Measurements from ENCODE around the gene STX12. TPM values are rescaled to one million over a fixed set of nuclear protein-coding genes. Genes with fewer than 3 reads are reported as not detected.
A peak's percentile ranks its signal among the peaks of the same experiment; 100 is the strongest.
"Not testable (repeated sequence)": the region's sequence is repeated elsewhere in the genome, so short reads cannot be mapped to it uniquely, and the experiment has no call there.

STX12 gene
- total RNA-seq, 1 donor from 2014 or later, result 23.7 TPM

DNA sequence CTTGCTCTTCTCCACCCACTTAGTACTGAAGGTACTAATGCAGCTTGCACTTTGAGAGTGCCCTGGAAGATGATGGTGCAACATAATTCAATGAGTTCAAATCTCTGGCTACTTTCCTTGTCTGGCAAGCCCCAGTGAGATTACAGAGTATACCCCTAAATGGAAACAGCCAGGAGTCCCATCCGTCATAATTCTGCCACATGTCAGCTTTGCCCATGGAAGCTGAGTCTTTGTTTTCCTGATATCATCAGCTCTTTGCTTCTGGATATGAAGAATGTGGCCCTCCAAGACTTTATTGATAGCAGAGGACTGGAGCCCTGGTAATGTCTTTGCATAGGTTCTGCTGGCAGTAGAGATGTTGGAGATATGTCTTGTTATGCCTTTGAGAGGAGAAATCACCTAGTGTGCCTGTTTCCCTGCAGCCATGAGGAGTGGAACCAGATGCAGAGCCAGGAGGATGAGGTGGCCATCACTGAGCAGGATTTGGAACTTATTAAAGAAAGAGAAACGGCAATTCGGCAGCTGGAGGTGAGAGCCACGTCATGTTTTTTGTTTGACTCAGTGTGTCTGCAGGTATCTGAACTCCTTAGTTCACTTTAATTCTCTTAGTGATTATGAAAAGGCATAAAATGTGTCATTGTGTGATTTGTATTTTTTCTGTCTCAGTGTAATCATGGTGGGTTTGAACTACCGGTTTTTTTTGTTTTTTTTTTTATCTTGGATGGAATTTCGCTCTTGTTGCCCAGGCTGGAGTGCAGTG lies 38.9 kb downstream of the STX12 start:
- ATAC-seq (no peak), DNase-seq (no peak)
- intact Hi-C loops (cut with micrococcal nuclease), result no loop called here

DNA sequence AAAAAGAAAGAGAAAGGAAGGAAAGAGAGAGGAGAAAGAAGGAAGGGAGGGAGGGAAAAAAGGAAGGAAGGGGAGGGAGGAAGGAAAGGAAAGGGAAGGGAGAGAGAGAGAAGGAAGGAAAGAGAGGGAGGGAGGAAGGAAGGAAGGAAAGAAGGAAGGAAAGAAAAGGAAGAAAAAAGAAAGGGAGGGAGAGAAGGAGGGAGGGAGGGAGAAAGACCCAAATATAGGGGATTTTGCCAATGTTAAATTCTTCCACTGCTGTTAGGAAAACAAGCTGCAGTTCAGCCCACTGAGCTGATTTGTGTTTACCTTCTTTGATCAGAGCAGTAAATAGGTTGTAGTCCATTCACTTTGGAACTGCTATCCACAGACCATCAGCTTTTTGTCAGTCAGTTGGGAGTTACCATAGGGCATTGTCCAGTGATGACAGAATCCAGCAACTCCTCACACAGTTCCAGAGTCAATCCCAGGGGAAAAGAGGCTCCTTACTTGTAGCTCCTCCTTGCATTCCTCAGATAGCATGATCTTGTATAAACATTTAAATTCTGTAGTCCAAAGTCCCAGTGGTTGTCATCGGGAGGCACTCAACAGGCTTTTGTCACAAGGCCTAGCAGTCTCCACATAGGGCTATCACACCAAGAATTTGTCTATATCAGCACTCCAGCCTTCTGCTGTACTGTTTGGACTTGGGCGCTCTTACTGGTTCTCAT lies 44.1 kb downstream of the STX12 start:
- intact Hi-C loops (cut with micrococcal nuclease), result no loop called here
- ATAC-seq (peak; percentile 90), DNase-seq (no peak)

DNA sequence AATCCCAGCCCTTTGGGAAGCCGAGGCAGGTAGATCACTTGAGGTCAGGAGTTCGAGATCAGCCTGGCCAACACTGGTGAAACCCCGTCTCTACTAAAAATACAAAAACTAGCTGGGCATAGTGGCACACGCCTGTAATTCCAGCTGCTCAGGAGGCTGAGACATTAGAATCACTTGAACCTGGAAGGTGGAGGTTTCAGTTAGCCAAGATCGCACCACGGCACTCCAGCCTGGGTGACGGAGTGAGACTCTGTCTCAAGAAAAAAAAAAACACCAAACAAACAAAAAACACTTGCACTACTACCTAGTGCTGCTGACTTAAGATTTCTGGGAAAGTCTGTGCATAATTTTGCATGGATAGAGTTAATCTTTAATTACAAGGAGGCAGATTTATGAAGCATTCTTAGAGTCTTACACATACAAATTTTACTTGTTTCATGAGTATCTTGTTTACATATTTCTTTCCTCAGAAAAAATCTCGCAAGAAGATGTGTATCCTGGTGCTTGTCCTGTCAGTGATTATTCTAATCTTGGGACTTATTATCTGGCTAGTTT lies 48.8 kb downstream of the STX12 start:
- intact Hi-C loops (cut with micrococcal nuclease), result no loop called here
- DNase-seq (no peak), ATAC-seq (no peak)

DNA sequence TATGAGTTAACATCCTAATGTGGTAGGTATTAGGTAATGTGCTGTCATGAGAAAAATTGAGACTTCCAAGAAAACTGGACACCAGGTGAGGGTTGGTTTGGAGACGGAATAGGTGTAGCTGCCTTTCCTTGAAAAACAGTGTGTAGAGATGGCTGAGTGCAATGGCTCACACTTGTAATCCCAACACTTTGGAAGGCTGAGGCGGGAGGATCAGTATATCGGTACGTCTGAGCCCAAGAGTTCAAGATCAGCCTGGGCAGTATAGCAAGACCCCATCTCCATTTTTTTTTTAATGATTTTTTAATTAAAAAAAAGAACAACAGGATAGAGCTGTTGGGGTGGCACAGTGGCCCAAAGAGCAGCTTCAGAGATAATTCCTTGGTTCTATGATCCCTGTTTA lies 50.8 kb downstream of the STX12 start:
- intact Hi-C loops (cut with micrococcal nuclease), result no loop called here
- ATAC-seq (no peak), DNase-seq (no peak)

DNA sequence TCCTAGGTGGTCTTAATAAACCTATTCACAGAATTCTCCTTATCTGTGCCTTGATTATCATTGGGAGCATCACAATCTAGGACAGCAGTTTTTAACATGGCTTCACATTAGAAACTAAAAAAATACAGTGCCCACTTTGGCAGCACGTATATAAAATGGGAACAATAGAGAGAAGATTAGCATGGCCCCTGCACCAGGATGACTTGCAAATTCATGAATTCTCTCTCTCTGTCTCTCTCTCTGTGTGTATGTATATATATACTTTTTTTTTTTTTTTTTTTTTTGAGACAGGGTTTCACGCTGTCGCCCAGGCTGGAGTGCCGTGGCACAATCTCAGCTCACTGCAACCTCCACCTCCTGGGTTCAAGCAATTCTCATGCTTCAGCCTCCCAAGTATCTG lies 51.4 kb downstream of the STX12 start:
- DNase-seq (no peak), ATAC-seq (no peak)
- intact Hi-C loops (cut with micrococcal nuclease), result no loop called here

DNA sequence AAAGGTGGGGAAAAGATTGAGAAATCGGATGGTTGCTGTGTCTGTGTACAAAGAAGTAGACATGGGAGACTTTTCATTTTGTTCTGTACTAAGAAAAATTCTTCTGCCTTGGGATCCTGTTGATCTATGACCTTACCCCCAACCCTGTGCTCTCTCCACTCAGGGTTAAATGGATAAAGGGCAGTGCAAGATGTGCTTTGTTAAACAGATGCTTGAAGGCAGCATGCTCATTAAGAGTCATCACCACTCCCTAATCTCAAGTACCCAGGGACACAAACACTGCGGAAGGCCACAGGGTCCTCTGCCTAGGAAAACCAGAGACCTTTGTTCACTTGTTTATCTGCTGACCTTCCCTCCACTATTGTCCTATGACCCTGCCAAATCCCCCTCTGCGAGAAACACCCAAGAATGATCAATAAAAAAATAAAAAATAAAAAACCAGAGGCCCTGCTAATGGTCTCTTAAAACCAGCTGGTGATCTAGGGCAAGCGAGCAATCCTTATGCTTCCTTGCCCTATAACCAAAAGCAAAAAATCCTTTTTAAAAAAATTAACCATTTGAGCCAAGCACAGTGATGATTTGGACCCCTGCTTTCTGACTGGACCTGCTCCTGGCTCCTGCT lies 56.4 kb downstream of the STX12 start:
- intact Hi-C loops (cut with micrococcal nuclease); ATAC-seq; DNase-seq: not testable (repeated sequence)

DNA sequence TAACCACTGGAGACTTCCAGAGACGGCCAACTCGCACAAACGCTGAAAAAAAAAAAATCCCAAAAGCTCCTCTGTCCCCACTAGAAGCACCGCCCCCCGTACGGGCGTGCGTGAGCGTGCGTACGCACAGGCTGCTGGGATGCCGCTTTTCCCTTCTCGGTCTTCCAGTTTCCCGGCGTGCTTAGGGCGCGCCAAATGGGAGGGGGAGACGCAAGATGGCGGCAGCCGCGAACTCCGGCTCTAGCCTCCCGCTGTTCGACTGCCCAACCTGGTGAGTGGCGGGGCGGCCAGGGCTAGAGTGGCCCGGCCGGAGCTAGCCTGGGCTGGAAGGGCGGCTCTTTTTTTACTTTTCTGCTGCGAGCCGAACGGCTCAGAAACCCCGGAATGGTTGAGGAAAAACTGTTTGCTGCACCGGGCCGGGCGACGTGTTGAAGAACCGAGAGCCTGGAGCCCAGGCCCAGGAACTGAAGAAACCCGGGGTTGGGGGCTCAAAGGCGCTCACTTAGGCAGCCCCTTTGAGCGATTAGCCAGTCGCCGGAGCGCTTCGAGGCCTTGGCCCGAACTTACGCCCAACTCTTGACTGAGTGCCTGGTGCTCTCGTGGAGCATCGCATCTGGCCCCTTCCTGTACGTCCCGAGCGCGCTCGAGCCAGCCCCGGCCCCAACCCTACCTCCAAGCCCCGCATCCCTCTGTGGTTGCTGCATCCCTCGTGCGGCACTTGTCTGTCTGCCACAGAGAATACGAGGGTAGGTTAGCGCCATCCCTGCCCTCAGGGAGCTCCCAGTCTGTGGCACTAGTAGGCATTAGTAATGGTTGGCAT lies 57.8 kb downstream of the STX12 start, which contains the start of gene PPP1R8:
PPP1R8 (plus strand) TSS at position 162 of the 820 bp plus-strand sequence; CDS start at position 216, 54 bp downstream.
- DNase-seq (peak; percentile 96), ATAC-seq (peak; percentile 100)
- intact Hi-C loops (cut with micrococcal nuclease), result no loop called here

DNA sequence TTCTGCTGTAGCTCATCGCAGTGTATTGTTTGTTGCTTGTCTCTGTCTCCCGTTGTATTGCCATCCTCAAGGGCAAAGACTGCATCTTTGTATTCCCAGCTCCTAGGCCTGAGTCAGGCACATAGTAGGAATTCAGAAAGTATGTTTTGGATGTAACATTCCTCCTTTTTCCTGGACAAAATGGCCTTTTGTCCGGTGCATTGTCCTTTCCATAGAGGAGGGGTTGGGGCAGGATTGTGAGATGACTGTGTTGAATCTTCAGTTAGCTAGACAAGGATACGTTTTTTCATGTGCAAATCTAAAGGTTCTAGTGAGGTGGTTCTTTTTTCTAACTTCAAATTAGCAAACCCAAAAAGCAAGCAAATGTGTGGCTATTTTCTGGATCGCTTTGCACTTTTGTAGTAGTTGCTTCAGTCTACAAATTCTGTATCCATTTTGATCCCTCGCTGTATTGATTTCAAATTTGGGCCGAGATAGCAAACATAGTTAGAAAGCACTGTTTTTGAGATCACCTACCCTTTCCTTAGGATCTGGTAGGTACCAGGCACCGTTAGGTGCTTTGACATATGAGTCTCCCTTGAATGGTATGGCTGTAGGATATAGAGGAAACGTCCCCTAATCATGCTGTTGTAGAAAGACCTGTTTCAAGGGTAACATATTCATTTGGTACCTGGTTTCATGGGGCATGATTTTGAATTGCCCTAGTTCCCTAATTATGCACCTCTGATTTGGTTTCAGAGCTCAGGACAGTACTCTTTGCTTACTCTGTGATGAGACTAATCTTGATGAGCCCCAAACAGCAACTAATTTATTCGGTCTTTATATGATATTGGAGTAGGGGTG lies 58.8 kb downstream of the STX12 start:
- intact Hi-C loops (cut with micrococcal nuclease), result no loop called here
- no peak for ATAC-seq

DNA sequence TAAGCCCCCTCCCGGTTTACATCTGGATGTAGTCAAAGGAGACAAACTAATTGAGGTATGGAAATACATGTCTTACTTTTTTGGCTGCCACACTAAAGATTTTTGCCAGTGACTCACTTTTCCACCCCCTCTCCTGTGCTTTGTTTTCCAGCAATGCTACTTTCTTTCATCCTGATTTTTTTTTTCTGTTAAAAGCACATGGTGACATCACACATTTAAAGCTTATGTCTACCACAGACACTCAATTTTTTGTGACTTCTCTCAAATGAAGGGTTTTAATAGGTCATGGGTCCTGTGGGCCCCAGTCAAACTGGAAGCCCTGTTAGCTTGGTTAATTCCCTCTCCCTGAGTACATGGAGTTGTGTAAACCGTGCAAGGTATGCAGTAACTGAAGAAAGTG lies 59.7 kb downstream of the STX12 start:
- intact Hi-C loops (cut with micrococcal nuclease), result no loop called here
- no peak for ATAC-seq
- no peak for DNase-seq

More for the DNA sequence above, 58.8 kb downstream of the STX12 start:
- no peak for DNase-seq

DNA sequence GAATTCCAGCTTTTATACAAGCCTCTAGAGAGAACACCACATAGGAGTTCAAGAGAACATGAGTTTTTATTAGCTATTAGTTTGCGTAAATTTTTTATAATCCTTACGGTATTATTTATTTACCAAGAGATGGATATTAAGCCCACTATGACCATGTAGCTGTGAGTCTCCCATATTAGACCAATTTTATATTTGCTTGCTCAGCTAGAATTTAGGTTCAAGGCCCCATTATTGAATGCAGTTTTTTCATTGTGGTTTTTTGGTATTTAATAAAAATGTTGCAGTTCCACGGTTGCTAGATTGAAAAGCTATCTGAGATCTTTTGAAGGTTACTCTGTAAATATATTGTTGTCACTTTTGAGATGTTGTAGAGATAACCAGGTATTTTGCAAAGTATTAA lies 60.5 kb downstream of the STX12 start:
- intact Hi-C loops (cut with micrococcal nuclease), result no loop called here
- no peak for ATAC-seq
- DNase-seq, result no peak

DNA sequence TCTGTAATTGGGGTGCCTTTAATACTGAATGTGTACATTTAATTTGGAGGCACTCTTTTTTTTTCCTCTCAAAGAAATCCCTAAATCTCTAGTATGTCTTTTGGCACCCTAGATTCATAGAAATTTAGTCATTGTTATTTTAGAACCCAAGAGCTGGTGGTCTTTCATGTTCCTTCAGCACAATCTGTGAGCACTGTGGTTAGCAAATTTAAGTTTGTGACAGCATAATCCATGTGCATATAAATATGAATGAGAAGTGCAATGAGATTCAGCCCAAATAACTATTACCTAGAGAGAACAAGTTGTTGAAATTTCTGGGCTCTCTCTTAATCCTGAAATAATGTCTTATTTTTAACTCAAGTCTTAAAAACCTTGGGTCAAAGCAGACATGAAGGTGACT lies 62.0 kb downstream of the STX12 start:
- intact Hi-C loops (cut with micrococcal nuclease), result no loop called here
- DNase-seq, result no peak
- ATAC-seq, result no peak

DNA sequence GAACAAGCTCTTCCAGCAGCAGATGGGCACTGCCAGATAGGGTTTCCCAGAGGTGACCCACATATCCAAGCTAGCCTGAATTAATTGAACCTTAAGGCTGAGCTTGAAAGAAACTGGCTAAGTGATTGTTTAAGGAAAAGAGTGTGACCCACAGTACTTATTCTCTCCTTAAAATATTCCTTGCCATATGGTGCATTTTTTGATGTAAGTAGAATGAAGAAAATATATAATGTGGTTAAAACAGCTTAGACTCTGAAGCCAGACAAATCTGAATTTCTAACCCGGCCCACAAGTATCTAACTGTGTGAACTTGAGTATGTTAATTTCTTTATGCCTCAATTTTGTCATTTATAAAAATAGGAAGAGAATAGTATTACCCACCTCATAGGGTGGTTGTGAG lies 62.5 kb downstream of the STX12 start:
- ATAC-seq (no peak), DNase-seq (no peak)
- intact Hi-C loops (cut with micrococcal nuclease), result no loop called here

DNA sequence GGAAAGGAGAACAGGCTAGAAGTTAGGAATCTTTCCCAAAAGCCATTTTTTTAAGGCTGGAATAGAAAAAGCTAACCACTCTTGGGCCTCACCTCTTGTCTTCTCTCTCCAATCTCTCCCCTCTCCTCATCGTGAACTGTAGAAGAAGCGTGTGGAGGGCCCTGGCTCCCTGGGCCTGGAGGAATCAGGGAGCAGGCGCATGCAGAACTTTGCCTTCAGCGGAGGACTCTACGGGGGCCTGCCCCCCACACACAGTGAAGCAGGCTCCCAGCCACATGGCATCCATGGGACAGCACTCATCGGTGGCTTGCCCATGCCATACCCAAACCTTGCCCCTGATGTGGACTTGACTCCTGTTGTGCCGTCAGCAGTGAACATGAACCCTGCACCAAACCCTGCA lies 76.9 kb downstream of the STX12 start:
- ATAC-seq (no peak), DNase-seq (no peak)
- intact Hi-C loops (cut with micrococcal nuclease), result no loop called here

DNA sequence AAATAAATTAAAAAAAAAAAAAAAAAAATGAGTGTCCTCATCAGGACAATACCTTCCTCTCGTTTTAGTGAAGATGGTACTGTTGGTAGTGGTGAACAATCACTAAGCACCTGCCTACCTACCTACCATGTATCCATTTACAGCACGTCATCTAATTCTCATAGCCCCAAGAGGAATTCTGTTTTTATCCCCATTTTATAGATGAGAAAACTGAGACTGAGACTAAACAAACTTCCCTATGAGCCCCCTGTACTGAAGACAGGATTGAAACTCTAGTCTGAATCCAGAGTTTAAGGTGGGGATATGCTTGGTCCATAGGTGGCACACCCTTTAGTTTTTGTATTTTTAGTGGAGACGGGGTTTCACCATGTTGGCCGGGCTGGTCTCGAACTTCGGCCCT lies 82.1 kb downstream of the STX12 start:
- ATAC-seq (no peak), DNase-seq (no peak)
- intact Hi-C loops (cut with micrococcal nuclease), result no loop called here

DNA sequence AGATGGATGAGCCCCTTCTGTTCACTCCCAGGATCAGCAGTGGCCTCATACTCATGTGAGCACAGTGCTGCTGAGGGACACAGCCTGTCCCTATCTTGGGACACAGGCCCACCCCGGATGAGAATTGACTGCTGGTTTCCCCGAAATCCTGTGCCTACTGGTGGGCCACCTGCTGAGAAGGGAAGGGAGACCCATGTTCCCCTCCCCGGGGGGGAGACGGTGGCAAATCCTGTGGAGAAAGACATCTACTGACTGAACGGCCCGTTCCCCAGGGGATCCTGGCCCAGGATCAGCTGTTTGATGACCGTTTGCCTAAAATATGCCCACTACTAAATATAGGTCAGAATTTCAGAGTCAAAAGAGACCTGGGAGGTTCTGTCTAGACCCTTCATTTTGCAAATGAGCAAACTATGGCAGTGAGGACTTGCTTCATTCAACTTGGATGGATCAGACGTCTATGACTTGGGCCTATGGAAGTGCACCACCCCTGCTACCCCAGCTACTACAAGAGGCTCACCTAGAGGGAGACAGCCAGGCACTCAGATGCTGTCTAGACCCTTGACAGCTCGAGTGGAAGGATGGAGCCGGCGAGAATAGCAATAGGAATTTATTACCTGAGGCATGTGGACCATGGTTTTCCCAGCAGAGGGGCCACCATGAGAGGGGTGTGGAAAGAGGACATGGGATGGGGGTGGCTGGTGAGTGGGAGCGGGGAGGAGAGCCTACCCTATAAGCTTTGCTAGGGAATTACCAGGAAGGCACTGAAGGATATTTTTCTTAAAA lies 83.7 kb downstream of the STX12 start:
- no peak for DNase-seq
- intact Hi-C loops (cut with micrococcal nuclease), result no loop called here
- no peak for ATAC-seq

DNA sequence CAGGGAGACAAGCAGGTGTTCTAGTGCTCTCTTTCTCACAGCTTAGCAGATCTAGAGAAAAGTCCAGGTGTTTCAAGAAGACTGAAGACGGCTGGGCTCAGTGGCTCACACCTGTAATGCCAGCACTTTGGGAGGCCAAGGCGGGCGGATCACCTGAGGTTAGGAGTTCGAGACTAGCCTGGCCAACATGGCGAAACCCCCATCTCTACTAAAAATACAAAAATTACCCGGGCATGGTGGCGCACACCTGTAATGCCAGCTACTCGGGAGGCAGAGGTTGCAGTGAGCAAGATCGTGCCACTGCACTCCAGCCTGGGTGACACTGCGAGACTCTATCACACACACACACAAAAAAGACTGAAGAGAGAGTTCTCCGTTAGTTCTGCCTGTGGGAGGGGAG lies 84.5 kb downstream of the STX12 start:
- ATAC-seq; intact Hi-C loops (cut with micrococcal nuclease); DNase-seq: not testable (repeated sequence)

DNA sequence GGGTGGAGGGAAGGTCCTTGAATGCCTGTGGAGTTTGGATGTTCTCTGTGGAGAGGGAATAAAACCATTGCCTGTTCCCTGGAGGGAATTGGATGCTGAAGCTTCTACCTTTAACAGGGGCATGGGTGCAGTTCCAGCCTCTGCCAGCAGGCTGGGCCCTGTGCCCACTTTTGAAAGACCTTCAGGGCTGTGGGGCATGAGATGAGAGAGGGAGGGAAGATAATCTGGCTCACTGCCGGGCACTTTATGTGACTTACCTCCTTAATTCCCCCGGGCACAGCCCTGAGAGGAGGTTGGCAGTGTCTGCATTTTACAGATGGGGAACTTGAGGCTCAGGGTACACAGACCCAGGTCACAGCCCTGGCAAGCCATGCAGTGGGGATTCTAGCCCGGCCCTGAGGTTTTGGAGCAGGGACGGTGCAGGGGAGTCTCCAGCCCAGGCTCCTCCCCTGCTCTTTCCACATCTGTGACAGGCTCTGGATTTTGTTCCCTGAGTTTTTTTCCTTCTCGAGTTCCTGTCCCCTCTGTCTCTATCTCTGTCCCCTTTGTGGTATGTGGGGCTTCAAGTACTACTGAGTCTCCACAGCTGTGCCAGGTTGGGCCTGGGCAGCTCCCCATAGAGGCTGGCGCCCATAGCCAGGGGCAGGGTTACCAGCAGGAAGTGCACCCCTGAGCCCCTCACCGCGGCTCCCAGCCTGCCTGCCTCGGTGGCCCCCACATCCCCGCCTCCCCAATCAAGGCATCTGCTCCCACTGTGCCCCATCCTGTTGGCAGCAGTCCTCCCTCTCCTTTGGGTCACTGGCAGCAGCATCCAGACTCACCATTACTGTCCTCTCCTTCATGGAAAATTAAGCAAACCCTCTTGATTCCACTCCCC lies 85.3 kb downstream of the STX12 start:
- peak; percentile 91 for ATAC-seq
- peak; percentile 87 for DNase-seq
- intact Hi-C loops (cut with micrococcal nuclease), result no loop called here
